GM06990 (cell line): ENCODE data around the gene MAP3K14.
A peak's percentile ranks its signal among the peaks of the same experiment; 100 is the strongest.

ENCODE experiments used
- DNase-seq: peaks from one replicate; pipeline ENCODE4 v3.0.0-alpha.2; 2011; ENCODE audit not compliant: insufficient read length; ENCODE audit errors: extremely low read depth
- H3K27me3 ChIP-seq: replicated peaks from 2 replicates; pipeline ENCODE4 v1.6.0; 2011; ENCODE audit warnings: low read length; ENCODE audit not compliant: control insufficient read depth, insufficient read depth
- H3K36me3 ChIP-seq: 2 replicates; pipeline ENCODE4 v1.5.1; 2011; ENCODE audit warnings: low read length; ENCODE audit not compliant: control insufficient read depth, insufficient read depth
- H3K4me3 ChIP-seq: replicated peaks from 2 replicates; pipeline ENCODE4 v1.5.1; 2011; ENCODE audit warnings: low read depth, mild to moderate bottlenecking, control low read depth, low read length
- TF ChIP-seq, protein P1 (sequence below): IDR thresholded peaks from 2 replicates; pipeline ENCODE4 v1.5.1; 2011; ENCODE audit warnings: low read length, control low read depth, mild to moderate bottlenecking, inconsistent platforms; ENCODE audit not compliant: insufficient read depth, poor library complexity, severe bottlenecking

Gene MAP3K14

DNA sequence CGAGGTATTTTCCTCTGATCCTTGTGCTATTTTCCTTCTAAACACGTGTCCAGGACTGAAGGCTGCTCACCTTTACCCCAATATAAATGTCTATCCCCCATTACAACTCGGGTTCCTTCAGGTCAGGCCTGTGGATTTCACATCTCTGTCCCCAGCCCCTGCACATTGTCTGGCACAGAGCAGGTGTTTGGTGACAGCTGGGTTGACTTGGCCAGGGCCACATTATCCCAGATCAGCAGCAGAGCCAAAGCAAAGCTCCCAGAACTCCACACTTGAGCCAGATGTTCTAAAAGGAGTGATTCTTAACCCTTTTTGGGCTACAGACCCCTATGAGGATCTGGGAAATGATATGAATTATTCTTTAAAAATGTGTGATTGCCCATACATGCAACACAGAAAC is 36.9 kb downstream of the MAP3K14 start:
- TF ChIP-seq, protein P1, sequence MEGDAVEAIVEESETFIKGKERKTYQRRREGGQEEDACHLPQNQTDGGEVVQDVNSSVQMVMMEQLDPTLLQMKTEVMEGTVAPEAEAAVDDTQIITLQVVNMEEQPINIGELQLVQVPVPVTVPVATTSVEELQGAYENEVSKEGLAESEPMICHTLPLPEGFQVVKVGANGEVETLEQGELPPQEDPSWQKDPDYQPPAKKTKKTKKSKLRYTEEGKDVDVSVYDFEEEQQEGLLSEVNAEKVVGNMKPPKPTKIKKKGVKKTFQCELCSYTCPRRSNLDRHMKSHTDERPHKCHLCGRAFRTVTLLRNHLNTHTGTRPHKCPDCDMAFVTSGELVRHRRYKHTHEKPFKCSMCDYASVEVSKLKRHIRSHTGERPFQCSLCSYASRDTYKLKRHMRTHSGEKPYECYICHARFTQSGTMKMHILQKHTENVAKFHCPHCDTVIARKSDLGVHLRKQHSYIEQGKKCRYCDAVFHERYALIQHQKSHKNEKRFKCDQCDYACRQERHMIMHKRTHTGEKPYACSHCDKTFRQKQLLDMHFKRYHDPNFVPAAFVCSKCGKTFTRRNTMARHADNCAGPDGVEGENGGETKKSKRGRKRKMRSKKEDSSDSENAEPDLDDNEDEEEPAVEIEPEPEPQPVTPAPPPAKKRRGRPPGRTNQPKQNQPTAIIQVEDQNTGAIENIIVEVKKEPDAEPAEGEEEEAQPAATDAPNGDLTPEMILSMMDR, result no peak
- Histone ChIP-seq H3K36me3 (peaks cover 29% of the 10 kb centered on the region), H3K27me3 (no peaks in the 10 kb centered on the region), H3K4me3 (no peak overlapping the region)
- no peak for DNase-seq

DNA sequence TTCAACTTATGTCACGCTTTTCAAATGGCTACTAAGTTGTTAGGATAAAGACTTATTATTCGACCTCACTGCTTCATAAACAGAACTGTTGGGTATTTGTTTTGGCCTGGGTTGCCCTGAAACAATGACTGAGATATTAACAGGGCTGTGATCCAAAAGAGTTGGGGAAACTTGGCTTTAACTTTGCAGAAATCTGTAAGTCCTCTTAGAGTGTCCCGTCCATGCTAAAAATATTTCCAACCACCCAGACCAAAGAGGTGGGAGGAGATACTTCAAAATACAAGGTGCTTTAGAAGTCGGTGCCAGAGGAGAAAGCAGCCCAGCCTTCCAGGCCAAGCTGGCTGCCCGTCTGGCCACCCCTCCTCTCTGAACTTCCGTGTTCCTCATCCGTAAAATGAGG is 38.8 kb downstream of the MAP3K14 start:
- DNase-seq, result no peak
- Histone ChIP-seq H3K27me3 (no peaks in the 10 kb centered on the region), H3K4me3 (no peak overlapping the region), H3K36me3 (peaks cover 26% of the 10 kb centered on the region)
- TF ChIP-seq, protein P1, result no peak

DNA sequence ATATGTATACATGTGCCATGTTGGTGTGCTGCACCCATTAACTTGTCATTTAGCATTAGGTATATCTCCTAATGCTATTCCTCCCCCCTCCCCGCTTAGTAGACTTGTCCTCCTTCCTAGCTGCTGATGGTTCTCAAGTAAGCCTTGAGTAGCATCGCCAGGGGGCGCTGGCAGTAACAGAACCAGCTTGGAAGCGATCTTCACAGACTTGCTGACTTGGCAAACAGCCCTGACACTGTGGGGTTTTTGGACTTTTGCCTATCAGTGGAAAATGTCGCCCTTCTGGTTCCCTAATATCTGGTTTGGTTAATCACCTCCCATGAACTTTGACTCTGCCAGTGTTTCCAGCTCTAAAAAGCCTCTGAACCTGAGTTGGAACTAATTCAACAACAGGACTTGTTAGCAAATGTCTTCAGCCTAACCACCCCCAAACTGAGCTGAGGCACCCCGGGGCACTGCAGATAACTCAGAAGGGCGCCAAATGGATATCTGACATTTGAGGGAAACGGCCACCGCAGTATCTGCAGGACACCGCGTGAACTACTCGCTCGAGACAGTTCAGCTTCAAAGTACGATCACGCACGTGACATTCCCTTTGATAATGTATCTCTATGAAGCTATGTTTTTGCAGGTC is 39.5 kb downstream of the MAP3K14 start:
- DNase-seq, result no peak
- H3K27me3 ChIP-seq, result no peaks in the 10 kb centered on the region
- peaks cover 20% of the 10 kb centered on the region for H3K36me3 ChIP-seq
- no peak overlapping the region for H3K4me3 ChIP-seq
- TF ChIP-seq, protein P1, result peak; percentile 82

DNA sequence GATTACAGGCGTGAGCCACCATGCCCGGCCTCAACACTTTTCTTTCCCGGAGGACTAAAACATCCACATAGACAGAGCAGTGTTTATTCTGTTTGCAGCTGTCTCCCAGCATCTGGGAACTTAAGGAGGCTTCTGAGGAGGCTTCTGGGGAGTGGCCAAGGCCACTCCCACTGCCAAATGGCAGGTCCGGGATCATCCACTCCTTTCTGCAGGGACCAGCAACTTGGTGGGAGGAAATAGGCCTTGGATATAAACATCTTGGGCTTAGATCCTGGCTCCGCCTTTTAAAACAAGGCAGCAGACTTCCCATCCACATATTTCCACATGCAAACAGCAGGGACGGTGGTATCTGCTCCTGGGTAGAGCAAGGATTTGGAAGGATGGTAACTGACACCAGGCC is 40.8 kb downstream of the MAP3K14 start:
- no peak for DNase-seq
- H3K4me3 ChIP-seq, result no peak overlapping the region
- peaks cover 20% of the 10 kb centered on the region for H3K36me3 ChIP-seq

DNA sequence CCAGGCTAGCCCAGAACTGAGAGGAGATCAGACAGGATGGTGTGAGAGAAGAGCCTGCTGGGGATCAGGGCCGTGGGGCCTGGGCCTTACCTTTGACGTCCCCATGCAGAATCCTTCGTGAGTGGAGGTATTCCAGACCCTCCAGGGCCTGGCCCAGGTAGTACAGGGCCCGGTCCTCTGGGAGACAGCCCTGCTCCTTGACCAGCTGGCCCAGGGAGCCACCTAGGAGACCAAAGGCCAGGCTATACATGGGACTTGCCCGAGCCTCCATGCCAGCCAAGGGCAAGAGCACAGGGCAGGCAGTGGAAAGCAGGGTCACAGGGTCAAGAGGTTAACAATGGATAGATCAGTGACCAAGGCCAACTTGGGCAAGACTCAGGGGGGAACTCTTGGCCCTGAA is 42.8 kb downstream of the MAP3K14 start:
- TF ChIP-seq, protein P1, result no peak
- DNase-seq, result no peak
- peaks cover 29% of the 10 kb centered on the region for H3K36me3 ChIP-seq
- H3K4me3 ChIP-seq, result no peak overlapping the region
- H3K27me3 ChIP-seq, result no peaks in the 10 kb centered on the region

More for the DNA sequence above, 40.8 kb downstream of the MAP3K14 start:
- no peaks in the 10 kb centered on the region for H3K27me3 ChIP-seq
- TF ChIP-seq, protein P1, result no peak

DNA sequence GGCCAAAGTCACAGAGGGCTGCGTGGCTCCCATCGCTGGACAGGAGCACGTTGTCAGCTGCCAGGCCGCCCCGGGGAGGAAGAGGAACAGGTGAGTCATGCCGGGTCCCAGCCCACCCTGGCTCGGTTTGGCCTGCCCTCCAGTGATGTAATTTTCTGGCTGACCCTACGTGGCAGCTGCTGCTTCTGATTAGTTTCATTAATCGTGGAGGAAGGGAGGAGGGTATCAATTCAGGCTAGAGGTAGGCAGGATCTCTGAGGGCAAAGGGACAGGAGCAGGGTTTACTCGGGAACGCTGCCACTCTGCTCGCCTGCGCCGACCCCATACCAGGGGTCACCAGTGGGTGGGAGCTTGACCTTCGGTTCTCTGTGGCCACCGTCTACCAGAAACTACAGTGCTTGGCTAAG is 43.3 kb downstream of the MAP3K14 start:
- H3K36me3 ChIP-seq, result peaks cover 31% of the 10 kb centered on the region
- no peak for DNase-seq
- TF ChIP-seq, protein P1, result no peak

More for the DNA sequence above, 43.3 kb downstream of the MAP3K14 start:
- Histone ChIP-seq H3K27me3 (no peaks in the 10 kb centered on the region), H3K4me3 (no peak overlapping the region)
